Liver (tissue), 9 donors: ENCODE measurements around the gene NECTIN1. TPM values are rescaled to one million over a fixed set of nuclear protein-coding genes. Genes with fewer than 3 reads are reported as not detected.

ENCODE experiments used
- DNase-seq: peaks from one replicate; pipeline ENCODE4 v3.0.0-alpha.2; 2017; ENCODE audit warnings: low spot score
- H3K27ac ChIP-seq, 2 donors: one replicate each; pipeline ENCODE4 v1.7.0; 2013; ENCODE audit warnings: inconsistent platforms in 2 of 2, low read length in 2 of 2, control low read depth in 1 of 2, low read depth in 1 of 2, mild to moderate bottlenecking in 1 of 2
- H3K27me3 ChIP-seq, 4 donors: one replicate each; pipeline versions ENCODE4 v1.6.1 to v1.7.0; 2013; ENCODE audit warnings: low read length in 3 of 4, inconsistent platforms in 1 of 4, mild to moderate bottlenecking in 1 of 4, moderate library complexity in 1 of 4; ENCODE audit not compliant: control insufficient read depth in 4 of 4, insufficient read depth in 4 of 4
- H3K36me3 ChIP-seq, 4 donors: one replicate each; pipeline versions ENCODE4 v1.6.1 to v1.7.0; 2013; ENCODE audit warnings: low read length in 3 of 4, mild to moderate bottlenecking in 3 of 4, low read depth in 1 of 4, moderate library complexity in 1 of 4; ENCODE audit not compliant: control insufficient read depth in 4 of 4, insufficient read depth in 3 of 4
- H3K4me1 ChIP-seq, 4 donors: one replicate each; pipeline versions ENCODE4 v1.6.1 to v1.7.0; 2013; ENCODE audit warnings: low read length in 3 of 4, mild to moderate bottlenecking in 3 of 4, moderate library complexity in 1 of 4; ENCODE audit not compliant: control insufficient read depth in 4 of 4, insufficient read depth in 4 of 4
- H3K4me3 ChIP-seq, 3 donors: one replicate each; pipeline versions ENCODE4 v1.6.1 to v1.7.0; 2013; ENCODE audit warnings: low read length in 3 of 3, control low read depth in 1 of 3, low read depth in 1 of 3, mild to moderate bottlenecking in 1 of 3
- H3K9ac ChIP-seq, 2 donors: one replicate each; pipeline ENCODE4 v1.7.0; 2013; ENCODE audit warnings: low read length in 2 of 2, mild to moderate bottlenecking in 2 of 2, moderate library complexity in 2 of 2, control low read depth in 1 of 2, low read depth in 1 of 2
- H3K9me3 ChIP-seq, 4 donors: one replicate each; pipeline versions ENCODE4 v1.6.1 to v1.7.0; 2013; ENCODE audit warnings: low read length in 3 of 4; ENCODE audit not compliant: control insufficient read depth in 4 of 4
- FOXA2 ChIP-seq: IDR thresholded peaks from 2 replicates; pipeline ENCODE4 v1.6.1; 2016; ENCODE audit warnings: antibody characterized with exemption
- GABPA ChIP-seq, 2 donors: IDR thresholded peaks in 1 of 2; conservative IDR thresholded peaks in 1 of 2; 2 replicates each; pipeline ENCODE4 v1.6.1; 2016; ENCODE audit warnings: antibody characterized with exemption in 2 of 2, mild to moderate bottlenecking in 1 of 2, moderate library complexity in 1 of 2
- HNF4A ChIP-seq, 2 donors: conservative IDR thresholded peaks; 2 replicates each; pipeline ENCODE4 v1.6.1; 2016; ENCODE audit warnings: antibody characterized with exemption in 2 of 2, mild to moderate bottlenecking in 2 of 2
- HNF4G ChIP-seq: IDR thresholded peaks from 2 replicates; pipeline ENCODE4 v1.6.1; 2016; ENCODE audit warnings: antibody characterized with exemption
- JUND ChIP-seq, 2 donors: IDR thresholded peaks; 2 replicates each; pipeline ENCODE4 v1.6.1; 2016; ENCODE audit warnings: antibody characterized with exemption in 2 of 2
- NR2F2 ChIP-seq: IDR thresholded peaks from 2 replicates; pipeline ENCODE4 v1.6.1; 2016; ENCODE audit warnings: antibody characterized with exemption
- RAD21 ChIP-seq, 2 donors: IDR thresholded peaks; 2 replicates each; pipeline ENCODE4 v1.6.1; 2016; ENCODE audit warnings: antibody characterized with exemption in 2 of 2, mild to moderate bottlenecking in 2 of 2
- RXRA ChIP-seq, 2 donors: IDR thresholded peaks; 2 replicates each; pipeline ENCODE4 v1.6.1; 2017 to 2018; ENCODE audit warnings: antibody characterized with exemption in 2 of 2, mild to moderate bottlenecking in 1 of 2
- SP1 ChIP-seq: IDR thresholded peaks from 2 replicates; pipeline ENCODE4 v1.6.1; 2018; ENCODE audit warnings: antibody characterized with exemption, mild to moderate bottlenecking
- TAF1 ChIP-seq: conservative IDR thresholded peaks from 2 replicates; pipeline ENCODE4 v1.6.1; 2016; ENCODE audit warnings: antibody characterized with exemption, mild to moderate bottlenecking
- YY1 ChIP-seq: IDR thresholded peaks from 2 replicates; pipeline ENCODE4 v1.6.1; 2016; ENCODE audit warnings: antibody characterized with exemption, mild to moderate bottlenecking
- WGBS: extraction: QIAGEN DNeasy Blood & Tissue Kit; methylation state at CpG from one replicate; pipeline ENCODE4 v1.1.7; 2013; 5-methylcytosine and 5-hydroxymethylcytosine counted together
- polyA plus RNA-seq, 2 donors: library from polyadenylated mRNA; stranded (reverse) in 1 of 2; unstranded in 1 of 2; fragments of 200-250 nt in 1 of 2; fragments of >200 nt in 1 of 2; fragmentation: Nextera tagmentation in 1 of 2; extraction: Ambion mirVana in 1 of 2; gene quantifications; one replicate each; pipeline versions ENCODE4 v1.2.1 to v1.2.3, GENCODE V29; 2013 to 2015
- total RNA-seq, 2 donors: library from RNA; depleted of rRNA; stranded (reverse); fragments of >200 nt; gene quantifications; one replicate each; pipeline ENCODE4 v1.2.3, GENCODE V29; 2014
- TF ChIP-seq, protein P1 (sequence below): IDR thresholded peaks from 2 replicates; pipeline ENCODE4 v1.6.1; 2016; ENCODE audit warnings: antibody characterized with exemption, mild to moderate bottlenecking
- TF ChIP-seq, protein P2 (sequence below): IDR thresholded peaks from 2 replicates; pipeline ENCODE4 v1.6.1; 2016; ENCODE audit warnings: antibody characterized with exemption
- TF ChIP-seq, protein P3 (sequence below): IDR thresholded peaks from 2 replicates; pipeline ENCODE4 v1.6.1; 2016; ENCODE audit warnings: antibody characterized with exemption
- TF ChIP-seq, protein P4 (sequence below): fragments of 150-350 bp; IDR thresholded peaks from 2 replicates; pipeline ENCODE4 v1.5.1; 2017; ENCODE audit warnings: improper control_type of control experiment, low read depth, low read length; ENCODE audit not compliant: missing input control
- donor health status: healthy.
- donor health status: healthy.
- donor health status: healthy.
- donor health status: healthy.
- donor health status: healthy.

Gene NECTIN1
- total and polyA plus RNA-seq, 4 donors, result 0.69 to 7.7 (median 5.0) TPM

DNA sequence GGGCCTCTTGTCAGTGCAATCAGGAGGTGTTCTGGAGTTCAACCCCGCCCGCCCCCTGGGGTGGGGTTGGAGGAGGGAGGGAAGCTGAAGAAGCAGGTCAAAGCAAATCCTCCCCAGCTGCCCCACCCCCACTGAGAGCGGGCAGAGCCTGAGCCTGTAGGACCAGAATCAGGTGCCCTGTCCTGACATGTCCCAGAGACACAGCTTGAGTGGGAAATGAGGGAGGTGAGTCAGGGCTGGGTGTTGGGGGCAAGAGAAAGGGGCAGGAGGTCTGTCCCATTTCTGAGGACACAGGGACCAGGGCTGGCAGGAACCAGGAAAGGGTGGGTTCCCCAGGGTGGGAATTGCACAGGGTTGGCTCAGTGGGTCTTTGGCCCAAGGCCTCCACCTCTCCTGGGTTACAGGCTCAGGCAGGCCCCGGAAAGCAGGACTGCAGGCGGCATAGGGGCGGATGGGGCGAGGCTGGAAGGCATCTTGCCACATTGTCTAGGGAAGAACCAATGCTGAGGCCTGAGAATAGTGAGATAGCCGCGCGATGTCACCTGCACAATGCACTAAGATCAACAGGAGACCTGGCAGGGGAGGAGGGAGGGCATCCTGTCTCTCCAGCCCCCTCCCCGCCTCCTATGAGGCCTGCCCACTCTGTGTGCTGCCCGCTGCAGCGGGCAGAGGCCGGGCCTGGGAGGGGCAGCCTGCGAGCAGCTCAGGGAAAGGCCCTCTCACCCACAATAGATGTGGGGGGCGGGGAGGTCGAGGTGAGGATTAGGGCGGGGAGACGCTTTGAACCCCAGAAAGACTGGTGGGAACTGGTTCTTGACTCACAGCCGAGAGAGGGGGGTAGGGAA is 32.4 kb downstream of the NECTIN1 start:
- peaks cover 13 to 44% (median 34%) of the 10 kb centered on the region in 4 donors for H3K4me1 ChIP-seq
- no peak overlapping the region for H3K9ac ChIP-seq
- no peaks in the 10 kb centered on the region for H3K27me3 ChIP-seq
- 85% methylated on average over 20 of the region's 20 CpGs for WGBS
- no peaks in the 10 kb centered on the region for H3K9me3 ChIP-seq
- TF ChIP-seq GABPA (IDR thresholded peaks at IDR 0.05 in 1 of 2, conservative IDR thresholded peaks at IDR 0.05 in 1 of 2) (no peak), HNF4A (conservative IDR thresholded peaks at IDR 0.05) (no peak), RXRA (IDR thresholded peaks at IDR 0.05) (no peak), SP1 (no peak), FOXA2 (no peak), NR2F2 (no peak), JUND (IDR thresholded peaks at IDR 0.05) (no peak)
- TF ChIP-seq, protein P1, sequence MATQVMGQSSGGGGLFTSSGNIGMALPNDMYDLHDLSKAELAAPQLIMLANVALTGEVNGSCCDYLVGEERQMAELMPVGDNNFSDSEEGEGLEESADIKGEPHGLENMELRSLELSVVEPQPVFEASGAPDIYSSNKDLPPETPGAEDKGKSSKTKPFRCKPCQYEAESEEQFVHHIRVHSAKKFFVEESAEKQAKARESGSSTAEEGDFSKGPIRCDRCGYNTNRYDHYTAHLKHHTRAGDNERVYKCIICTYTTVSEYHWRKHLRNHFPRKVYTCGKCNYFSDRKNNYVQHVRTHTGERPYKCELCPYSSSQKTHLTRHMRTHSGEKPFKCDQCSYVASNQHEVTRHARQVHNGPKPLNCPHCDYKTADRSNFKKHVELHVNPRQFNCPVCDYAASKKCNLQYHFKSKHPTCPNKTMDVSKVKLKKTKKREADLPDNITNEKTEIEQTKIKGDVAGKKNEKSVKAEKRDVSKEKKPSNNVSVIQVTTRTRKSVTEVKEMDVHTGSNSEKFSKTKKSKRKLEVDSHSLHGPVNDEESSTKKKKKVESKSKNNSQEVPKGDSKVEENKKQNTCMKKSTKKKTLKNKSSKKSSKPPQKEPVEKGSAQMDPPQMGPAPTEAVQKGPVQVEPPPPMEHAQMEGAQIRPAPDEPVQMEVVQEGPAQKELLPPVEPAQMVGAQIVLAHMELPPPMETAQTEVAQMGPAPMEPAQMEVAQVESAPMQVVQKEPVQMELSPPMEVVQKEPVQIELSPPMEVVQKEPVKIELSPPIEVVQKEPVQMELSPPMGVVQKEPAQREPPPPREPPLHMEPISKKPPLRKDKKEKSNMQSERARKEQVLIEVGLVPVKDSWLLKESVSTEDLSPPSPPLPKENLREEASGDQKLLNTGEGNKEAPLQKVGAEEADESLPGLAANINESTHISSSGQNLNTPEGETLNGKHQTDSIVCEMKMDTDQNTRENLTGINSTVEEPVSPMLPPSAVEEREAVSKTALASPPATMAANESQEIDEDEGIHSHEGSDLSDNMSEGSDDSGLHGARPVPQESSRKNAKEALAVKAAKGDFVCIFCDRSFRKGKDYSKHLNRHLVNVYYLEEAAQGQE, result no peak
- TF ChIP-seq, protein P2, sequence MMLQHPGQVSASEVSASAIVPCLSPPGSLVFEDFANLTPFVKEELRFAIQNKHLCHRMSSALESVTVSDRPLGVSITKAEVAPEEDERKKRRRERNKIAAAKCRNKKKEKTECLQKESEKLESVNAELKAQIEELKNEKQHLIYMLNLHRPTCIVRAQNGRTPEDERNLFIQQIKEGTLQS, result no peak
- TF ChIP-seq, protein P3, sequence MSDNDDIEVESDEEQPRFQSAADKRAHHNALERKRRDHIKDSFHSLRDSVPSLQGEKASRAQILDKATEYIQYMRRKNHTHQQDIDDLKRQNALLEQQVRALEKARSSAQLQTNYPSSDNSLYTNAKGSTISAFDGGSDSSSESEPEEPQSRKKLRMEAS, result no peak
- TF ChIP-seq, protein P4, sequence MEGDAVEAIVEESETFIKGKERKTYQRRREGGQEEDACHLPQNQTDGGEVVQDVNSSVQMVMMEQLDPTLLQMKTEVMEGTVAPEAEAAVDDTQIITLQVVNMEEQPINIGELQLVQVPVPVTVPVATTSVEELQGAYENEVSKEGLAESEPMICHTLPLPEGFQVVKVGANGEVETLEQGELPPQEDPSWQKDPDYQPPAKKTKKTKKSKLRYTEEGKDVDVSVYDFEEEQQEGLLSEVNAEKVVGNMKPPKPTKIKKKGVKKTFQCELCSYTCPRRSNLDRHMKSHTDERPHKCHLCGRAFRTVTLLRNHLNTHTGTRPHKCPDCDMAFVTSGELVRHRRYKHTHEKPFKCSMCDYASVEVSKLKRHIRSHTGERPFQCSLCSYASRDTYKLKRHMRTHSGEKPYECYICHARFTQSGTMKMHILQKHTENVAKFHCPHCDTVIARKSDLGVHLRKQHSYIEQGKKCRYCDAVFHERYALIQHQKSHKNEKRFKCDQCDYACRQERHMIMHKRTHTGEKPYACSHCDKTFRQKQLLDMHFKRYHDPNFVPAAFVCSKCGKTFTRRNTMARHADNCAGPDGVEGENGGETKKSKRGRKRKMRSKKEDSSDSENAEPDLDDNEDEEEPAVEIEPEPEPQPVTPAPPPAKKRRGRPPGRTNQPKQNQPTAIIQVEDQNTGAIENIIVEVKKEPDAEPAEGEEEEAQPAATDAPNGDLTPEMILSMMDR, result no peak
- no peak overlapping the region for H3K27ac ChIP-seq
- H3K4me3 ChIP-seq, result no peak overlapping the region
- H3K36me3 ChIP-seq, result no peaks in the 10 kb centered on the region
- DNase-seq, result no peak

DNA sequence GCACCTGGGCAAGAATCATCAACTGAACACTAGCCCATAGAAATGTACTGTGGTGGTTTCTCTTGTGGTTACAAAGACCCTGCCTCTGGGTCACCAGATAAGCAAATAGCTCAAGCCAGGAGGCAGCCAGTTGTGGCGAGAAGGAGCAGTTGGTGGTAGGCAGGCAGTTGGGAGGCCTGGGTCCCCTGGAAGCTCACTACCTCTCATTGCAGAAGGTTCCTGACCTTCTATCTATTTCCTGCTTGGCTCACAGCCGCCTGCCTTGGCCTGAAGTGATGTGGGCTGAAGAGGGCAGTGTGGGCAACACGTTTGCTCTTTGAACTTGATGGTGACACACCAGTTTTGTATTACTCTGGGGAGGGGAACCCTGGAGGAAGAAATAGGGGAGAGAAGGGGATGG is 34.7 kb downstream of the NECTIN1 start:
- no peak overlapping the region for H3K9ac ChIP-seq
- TF ChIP-seq HNF4G (peak; percentile 68), HNF4A (conservative IDR thresholded peaks at IDR 0.05) (peak; percentile 90 to 96), NR2F2 (peak; percentile 73), TAF1 (no peak), YY1 (no peak), RXRA (IDR thresholded peaks at IDR 0.05) (peak; percentile 88 to 92), JUND (IDR thresholded peaks at IDR 0.05) (peak in 1 of 2 donors; percentile 66), FOXA2 (no peak), SP1 (peak; percentile 65), RAD21 (IDR thresholded peaks at IDR 0.05) (peak; percentile 65 to 69)
- TF ChIP-seq, protein P4, result peak; percentile 24
- TF ChIP-seq, protein P3, result no peak
- TF ChIP-seq, protein P2, result no peak
- TF ChIP-seq, protein P1, result peak; percentile 60

More for the DNA sequence above, 34.7 kb downstream of the NECTIN1 start:
- H3K27ac ChIP-seq, result peak overlapping the region; percentile 45 to 56
- no peaks in the 10 kb centered on the region for H3K36me3 ChIP-seq
- no peak overlapping the region for H3K4me3 ChIP-seq
- no peaks in the 10 kb centered on the region for H3K27me3 ChIP-seq
- DNase-seq, result no peak
- peaks cover 6 to 27% (median 17%) of the 10 kb centered on the region in 4 donors for H3K4me1 ChIP-seq
- 20% methylated on average over 3 of the region's 3 CpGs for WGBS
- H3K9me3 ChIP-seq, result no peaks in the 10 kb centered on the region
